ENCODE data around the gene ANKRD27.

Gene ANKRD27

DNA sequence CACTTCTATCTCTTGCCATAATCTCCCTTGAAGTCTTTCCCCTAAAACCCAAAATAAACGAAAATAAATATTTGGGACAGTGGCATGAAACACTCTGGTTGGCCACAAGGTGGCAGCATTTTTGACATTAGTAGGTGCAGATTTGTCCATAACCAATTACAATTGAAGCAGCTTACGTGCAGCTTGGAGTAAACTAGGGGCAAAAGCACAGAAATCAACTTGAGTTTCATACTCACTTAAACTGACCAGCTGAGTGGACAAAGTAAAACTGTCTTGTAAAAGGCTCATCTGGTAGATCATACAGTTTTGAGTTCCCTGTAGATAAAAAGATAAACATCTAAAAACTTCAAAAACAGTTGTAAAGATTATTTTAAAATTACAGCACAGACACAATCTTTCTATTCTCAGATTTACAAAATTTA, 75.2 kb downstream of the ANKRD27 start:
- H3K9me3 ChIP-seq (ENCODE audit: control insufficient read depth, insufficient read depth, low read length): no peaks in the 10 kb centered on the region
- peaks cover 65% of the 10 kb centered on the region for H3K36me3 ChIP-seq (ENCODE audit: control insufficient read depth, low read length)
- no peaks in the 10 kb centered on the region for H3K79me2 ChIP-seq (ENCODE audit: control insufficient read depth, low read length)
- H3K27me3 ChIP-seq (ENCODE audit: control insufficient read depth, low read length): no peaks in the 10 kb centered on the region
- H3F3A ChIP-seq (ENCODE audit: control insufficient read depth, insufficient read depth): no peaks in the 10 kb centered on the region
- H4K20me1 ChIP-seq (ENCODE audit: control insufficient read depth, insufficient read depth, low read depth, low read length): no peaks in the 10 kb centered on the region
- TF ChIP-seq CTCF (IDR thresholded peaks at IDR 0.05; ENCODE audit: low read depth, low read length, poor library complexity, severe bottlenecking): peak; percentile 86
- TF ChIP-seq EZH2phosphoT487 (IDR thresholded peaks at IDR 0.05; ENCODE audit: borderline replicate concordance, low read length): no peak
- no peak overlapping the region for H3K27ac ChIP-seq (ENCODE audit: low read depth, low read length)
- H3K4me1 ChIP-seq (ENCODE audit: control insufficient read depth, low read length): no peaks in the 10 kb centered on the region
- H3K9me2 ChIP-seq (replicated peaks; ENCODE audit: control insufficient read depth, low read length): no peaks in the 10 kb centered on the region
- H3K4me3 ChIP-seq (ENCODE audit: low read length): no peak overlapping the region
- no peak overlapping the region for H3K4me2 ChIP-seq (ENCODE audit: low read length)

DNA sequence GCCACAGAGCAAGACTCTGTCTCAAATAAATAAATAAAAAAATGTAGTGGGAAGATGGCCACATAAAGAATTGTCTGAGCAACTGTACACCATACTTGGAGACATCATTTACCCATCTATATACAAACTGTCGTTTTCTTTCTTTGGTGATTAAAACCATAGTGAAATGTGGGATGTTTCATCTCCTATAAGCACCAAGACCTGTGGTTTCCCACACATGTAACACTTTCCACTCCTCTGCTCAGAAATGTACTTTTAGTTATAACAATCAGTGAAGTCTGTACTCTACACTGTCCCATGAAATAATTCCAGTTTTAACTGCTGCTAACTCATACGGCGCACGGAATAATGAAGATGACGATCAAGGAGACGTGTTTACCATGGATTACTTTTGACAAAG, 75.7 kb downstream of the ANKRD27 start:
- Histone ChIP-seq H3K4me2 (ENCODE audit: low read length) (no peak overlapping the region), H3K4me3 (ENCODE audit: low read length) (no peak overlapping the region), H3K9me2 (replicated peaks; ENCODE audit: control insufficient read depth, low read length) (no peaks in the 10 kb centered on the region), H4K20me1 (ENCODE audit: control insufficient read depth, insufficient read depth, low read depth, low read length) (no peaks in the 10 kb centered on the region), H3K79me2 (ENCODE audit: control insufficient read depth, low read length) (no peaks in the 10 kb centered on the region), H3F3A (ENCODE audit: control insufficient read depth, insufficient read depth) (0 out of 2 replicates have a peak, but pooled peaks cover 2% of the 10 kb centered on the region), H3K9me3 (ENCODE audit: control insufficient read depth, insufficient read depth, low read length) (no peaks in the 10 kb centered on the region), H3K36me3 (ENCODE audit: control insufficient read depth, low read length) (peaks cover 68% of the 10 kb centered on the region), H3K4me1 (ENCODE audit: control insufficient read depth, low read length) (no peaks in the 10 kb centered on the region), H3K27ac (ENCODE audit: low read depth, low read length) (no peak overlapping the region), H3K27me3 (ENCODE audit: control insufficient read depth, low read length) (no peaks in the 10 kb centered on the region)
- TF ChIP-seq CTCF (IDR thresholded peaks at IDR 0.05; ENCODE audit: low read depth, low read length, poor library complexity, severe bottlenecking): no peak
- no peak for TF ChIP-seq EZH2phosphoT487 (IDR thresholded peaks at IDR 0.05; ENCODE audit: borderline replicate concordance, low read length)

- Histone ChIP-seq H3K4me1 (ENCODE audit: control insufficient read depth, low read length) (no peaks in the 10 kb centered on the region), H4K20me1 (ENCODE audit: control insufficient read depth, insufficient read depth, low read depth, low read length) (no peaks in the 10 kb centered on the region), H3K79me2 (ENCODE audit: control insufficient read depth, low read length) (no peaks in the 10 kb centered on the region), H3F3A (ENCODE audit: control insufficient read depth, insufficient read depth) (0 out of 2 replicates have a peak, but pooled peaks cover 2% of the 10 kb centered on the region), H3K27me3 (ENCODE audit: control insufficient read depth, low read length) (no peaks in the 10 kb centered on the region), H3K4me3 (ENCODE audit: low read length) (no peak overlapping the region), H3K4me2 (ENCODE audit: low read length) (no peak overlapping the region), H3K27ac (ENCODE audit: low read depth, low read length) (no peak overlapping the region), H3K9me2 (replicated peaks; ENCODE audit: control insufficient read depth, low read length) (no peaks in the 10 kb centered on the region), H3K36me3 (ENCODE audit: control insufficient read depth, low read length) (peaks cover 72% of the 10 kb centered on the region), H3K9me3 (ENCODE audit: control insufficient read depth, insufficient read depth, low read length) (no peaks in the 10 kb centered on the region)
- TF ChIP-seq CTCF (IDR thresholded peaks at IDR 0.05; ENCODE audit: low read depth, low read length, poor library complexity, severe bottlenecking) (no peak), EZH2phosphoT487 (IDR thresholded peaks at IDR 0.05; ENCODE audit: borderline replicate concordance, low read length) (no peak)
Observed at GRCh38 chr19:32598022-32598421, 77.0 kb downstream of the ANKRD27 start.
